Astrocyte (in vitro differentiated cells and primary cell): ENCODE data around the gene PLA2G4D. TPM values are rescaled to one million over a fixed set of nuclear protein-coding genes. Genes with fewer than 3 reads are reported as not detected.

ENCODE experiments used
- DNase-seq: peaks from one replicate; pipeline ENCODE4 v3.0.0-alpha.2; 2010; ENCODE audit warnings: low read depth
- FAIRE-seq: peaks from 2 replicates; lab custom pipeline; 2011; peaks lifted over from hg19 to GRCh38; lab: Jason Lieb, UNC
- H2AFZ ChIP-seq: 2 replicates; pipeline ENCODE4 v1.6.0; 2012; ENCODE audit warnings: low read depth, low read length, inconsistent platforms
- H3K27ac ChIP-seq: 2 replicates; pipeline ENCODE4 v1.5.1; 2011; ENCODE audit warnings: low read depth, low read length, inconsistent platforms
- H3K27me3 ChIP-seq: 2 replicates; pipeline ENCODE4 v1.6.0; 2011; ENCODE audit warnings: low read length, inconsistent platforms; ENCODE audit not compliant: insufficient read depth
- H3K36me3 ChIP-seq: 2 replicates; pipeline ENCODE4 v1.5.1; 2011; ENCODE audit warnings: low read length, inconsistent platforms; ENCODE audit not compliant: insufficient read depth
- H3K4me1 ChIP-seq: 2 replicates; pipeline ENCODE4 v1.5.1; 2011; ENCODE audit warnings: low read length, inconsistent platforms; ENCODE audit not compliant: insufficient read depth
- H3K4me2 ChIP-seq: 2 replicates; pipeline ENCODE4 v1.6.0; 2012; ENCODE audit warnings: low read length, inconsistent platforms
- H3K4me3 ChIP-seq: 2 replicates; pipeline ENCODE4 v1.5.1; 2011; ENCODE audit warnings: low read depth, mild to moderate bottlenecking, low read length, inconsistent platforms; ENCODE audit not compliant: insufficient read depth
- H3K79me2 ChIP-seq: 2 replicates; pipeline ENCODE4 v1.6.0; 2012; ENCODE audit warnings: mild to moderate bottlenecking, low read length, inconsistent platforms; ENCODE audit not compliant: insufficient read depth
- H3K9ac ChIP-seq: 2 replicates; pipeline ENCODE4 v1.6.0; 2012; ENCODE audit warnings: mild to moderate bottlenecking, low read length, inconsistent platforms
- H3K9me3 ChIP-seq: 2 replicates; pipeline ENCODE4 v1.5.1; 2012; ENCODE audit warnings: low read depth, mild to moderate bottlenecking, low read length, inconsistent platforms; ENCODE audit not compliant: insufficient read depth
- H4K20me1 ChIP-seq: 2 replicates; pipeline ENCODE4 v1.6.0; 2012; ENCODE audit warnings: low read length, inconsistent platforms; ENCODE audit not compliant: insufficient read depth
- H3K27ac Mint-ChIP-seq: one replicate; pipeline ENCODE4 v1.8.0; 2021; ENCODE audit warnings: mild to moderate bottlenecking, mixed read lengths; ENCODE audit not compliant: unreplicated experiment
- H3K27me3 Mint-ChIP-seq: one replicate; pipeline ENCODE4 v1.8.0; 2021; ENCODE audit warnings: low read depth, mixed read lengths; ENCODE audit not compliant: unreplicated experiment
- H3K36me3 Mint-ChIP-seq: one replicate; pipeline ENCODE4 v1.8.0; 2021; ENCODE audit warnings: low read depth, mixed read lengths; ENCODE audit not compliant: unreplicated experiment
- H3K4me1 Mint-ChIP-seq: one replicate; pipeline ENCODE4 v1.8.0; 2021; ENCODE audit warnings: low read depth, mixed read lengths; ENCODE audit not compliant: unreplicated experiment
- H3K4me3 Mint-ChIP-seq: one replicate; pipeline ENCODE4 v1.8.0; 2021; ENCODE audit warnings: mild to moderate bottlenecking, moderate library complexity, mixed read lengths; ENCODE audit not compliant: unreplicated experiment
- H3K9me3 Mint-ChIP-seq: one replicate; pipeline ENCODE4 v1.8.0; 2021; ENCODE audit warnings: mild to moderate bottlenecking, mixed read lengths; ENCODE audit not compliant: unreplicated experiment
- EZH2 ChIP-seq: IDR thresholded peaks from 2 replicates; pipeline ENCODE4 v1.6.1; 2012; ENCODE audit warnings: mild to moderate bottlenecking, low read length, inconsistent platforms; ENCODE audit not compliant: insufficient read depth
- total RNA-seq: library from RNA; stranded (reverse); gene quantifications from 2 replicates; pipeline ENCODE4 v1.2.1, GENCODE V29; 2021
- TF ChIP-seq, protein P1 (sequence below): IDR thresholded peaks from 2 replicates; pipeline ENCODE4 v1.5.1; 2011; ENCODE audit warnings: low read depth, mild to moderate bottlenecking, inconsistent platforms, low read length, moderate library complexity; ENCODE audit not compliant: insufficient read depth

PLA2G4D gene
- total RNA-seq, 1 donor from 2014 or later, result not detected

DNA sequence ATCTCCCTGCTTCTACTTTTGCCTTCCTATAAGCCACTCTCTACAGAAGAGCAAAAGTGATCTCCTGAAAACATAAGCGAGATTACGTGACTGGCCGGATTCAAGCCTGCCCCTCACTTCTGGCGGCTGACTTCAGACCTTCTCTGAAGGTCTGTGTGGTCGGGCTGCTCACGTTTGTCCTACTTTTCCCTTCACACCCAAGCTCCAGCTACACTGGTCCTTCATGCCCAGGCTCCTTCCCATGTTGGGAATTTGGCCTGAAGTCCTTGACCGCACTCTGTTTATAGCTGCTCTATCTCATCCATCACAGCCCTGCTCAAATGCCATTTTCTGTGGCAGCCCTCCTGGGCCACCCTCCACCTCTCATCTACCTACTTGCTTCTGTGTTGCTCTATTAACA is 66.8 kb downstream of the PLA2G4D start:
- Histone ChIP-seq H3K4me2 (no peak overlapping the region), H4K20me1 (no peaks in the 10 kb centered on the region), H3K4me1 (no peaks in the 10 kb centered on the region), H3K9ac (no peak overlapping the region), H3K79me2 (no peaks in the 10 kb centered on the region), H3K27me3 (peaks cover 19% of the 10 kb centered on the region), H3K4me3 (no peak overlapping the region), H3K9me3 (peaks cover 11% of the 10 kb centered on the region), H2AFZ (no peak overlapping the region), H3K27ac (no peak overlapping the region), H3K36me3 (no peaks in the 10 kb centered on the region)
- FAIRE-seq, result no peak
- Mint-ChIP-seq H3K4me1 (no peaks in the 10 kb centered on the region), H3K27ac (no peak overlapping the region), H3K36me3 (peaks cover 2% of the 10 kb centered on the region), H3K27me3 (peaks cover 31% of the 10 kb centered on the region), H3K4me3 (no peak overlapping the region), H3K9me3 (peaks cover 28% of the 10 kb centered on the region)
- no peak for DNase-seq
- TF ChIP-seq EZH2, result no peak
- TF ChIP-seq, protein P1, sequence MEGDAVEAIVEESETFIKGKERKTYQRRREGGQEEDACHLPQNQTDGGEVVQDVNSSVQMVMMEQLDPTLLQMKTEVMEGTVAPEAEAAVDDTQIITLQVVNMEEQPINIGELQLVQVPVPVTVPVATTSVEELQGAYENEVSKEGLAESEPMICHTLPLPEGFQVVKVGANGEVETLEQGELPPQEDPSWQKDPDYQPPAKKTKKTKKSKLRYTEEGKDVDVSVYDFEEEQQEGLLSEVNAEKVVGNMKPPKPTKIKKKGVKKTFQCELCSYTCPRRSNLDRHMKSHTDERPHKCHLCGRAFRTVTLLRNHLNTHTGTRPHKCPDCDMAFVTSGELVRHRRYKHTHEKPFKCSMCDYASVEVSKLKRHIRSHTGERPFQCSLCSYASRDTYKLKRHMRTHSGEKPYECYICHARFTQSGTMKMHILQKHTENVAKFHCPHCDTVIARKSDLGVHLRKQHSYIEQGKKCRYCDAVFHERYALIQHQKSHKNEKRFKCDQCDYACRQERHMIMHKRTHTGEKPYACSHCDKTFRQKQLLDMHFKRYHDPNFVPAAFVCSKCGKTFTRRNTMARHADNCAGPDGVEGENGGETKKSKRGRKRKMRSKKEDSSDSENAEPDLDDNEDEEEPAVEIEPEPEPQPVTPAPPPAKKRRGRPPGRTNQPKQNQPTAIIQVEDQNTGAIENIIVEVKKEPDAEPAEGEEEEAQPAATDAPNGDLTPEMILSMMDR, result no peak

DNA sequence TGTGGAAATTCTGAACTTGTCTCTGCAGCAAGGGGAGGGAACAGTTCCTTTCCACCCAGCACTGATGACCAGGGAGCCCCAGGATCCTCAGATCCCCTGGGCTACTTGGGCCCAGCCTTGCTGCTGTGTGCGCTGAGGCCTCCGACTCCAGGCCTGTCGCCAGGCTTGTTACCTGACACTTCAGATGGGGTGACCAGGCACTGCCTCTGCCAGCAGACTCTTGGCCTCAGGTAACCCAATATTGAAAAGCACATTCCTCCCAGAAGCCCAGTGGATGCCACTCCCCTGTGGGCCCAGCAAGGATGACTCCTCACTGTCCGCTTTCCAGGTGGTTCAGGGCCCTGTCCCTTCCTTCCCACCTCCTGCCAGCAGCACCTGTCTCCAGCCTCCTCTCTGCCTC is 70.1 kb downstream of the PLA2G4D start:
- H3K27ac Mint-ChIP-seq, result no peak overlapping the region
- Histone ChIP-seq H3K27me3 (peaks cover 16% of the 10 kb centered on the region), H3K36me3 (no peaks in the 10 kb centered on the region), H3K4me1 (no peaks in the 10 kb centered on the region), H3K4me2 (no peak overlapping the region), H3K4me3 (no peak overlapping the region), H2AFZ (no peak overlapping the region), H3K9me3 (peaks cover 12% of the 10 kb centered on the region), H3K9ac (no peak overlapping the region), H3K79me2 (no peaks in the 10 kb centered on the region), H3K27ac (no peak overlapping the region), H4K20me1 (no peaks in the 10 kb centered on the region)
- DNase-seq (no peak), FAIRE-seq (no peak)
- no peak overlapping the region for H3K4me3 Mint-ChIP-seq
- no peak for TF ChIP-seq EZH2
- TF ChIP-seq, protein P1, result no peak
- peaks cover 20% of the 10 kb centered on the region for H3K27me3 Mint-ChIP-seq
- H3K9me3 Mint-ChIP-seq, result peaks cover 23% of the 10 kb centered on the region
- H3K36me3 Mint-ChIP-seq, result peaks cover 2% of the 10 kb centered on the region
- H3K4me1 Mint-ChIP-seq, result no peaks in the 10 kb centered on the region

DNA sequence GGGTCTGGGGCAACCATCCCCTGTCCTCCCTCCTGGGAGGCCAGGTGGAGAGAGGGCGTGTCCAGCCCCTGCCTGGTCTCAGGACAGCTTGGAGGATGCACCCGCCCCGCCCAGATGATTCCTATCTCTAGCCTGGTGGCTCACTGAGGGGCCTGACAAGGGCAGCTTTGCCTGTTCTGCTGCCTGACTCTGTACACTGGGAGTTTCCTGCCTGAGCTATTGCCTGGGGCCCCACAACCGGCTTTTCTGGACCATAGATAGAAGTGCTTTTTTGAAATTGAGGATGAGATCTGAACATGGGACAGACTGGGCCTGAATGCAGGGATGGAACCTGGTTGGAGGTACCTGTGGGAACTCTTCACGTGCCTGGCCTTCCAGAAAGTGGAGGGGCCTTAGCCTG is 72.8 kb downstream of the PLA2G4D start:
- H3K9me3 ChIP-seq, result peaks cover 12% of the 10 kb centered on the region
- Mint-ChIP-seq H3K4me3 (no peak overlapping the region), H3K27ac (no peak overlapping the region), H3K4me1 (no peaks in the 10 kb centered on the region), H3K27me3 (peaks cover 33% of the 10 kb centered on the region), H3K36me3 (peaks cover 2% of the 10 kb centered on the region), H3K9me3 (peaks cover 27% of the 10 kb centered on the region)
- peaks cover 11% of the 10 kb centered on the region for H3K27me3 ChIP-seq
- H3K4me3 ChIP-seq, result no peak overlapping the region
- no peaks in the 10 kb centered on the region for H3K4me1 ChIP-seq
- DNase-seq, result no peak
- H3K4me2 ChIP-seq, result no peak overlapping the region
- no peaks in the 10 kb centered on the region for H4K20me1 ChIP-seq
- H3K79me2 ChIP-seq, result no peaks in the 10 kb centered on the region
- H3K36me3 ChIP-seq, result no peaks in the 10 kb centered on the region
- TF ChIP-seq, protein P1, result no peak
- TF ChIP-seq EZH2, result no peak
- H2AFZ ChIP-seq, result no peak overlapping the region
- no peak overlapping the region for H3K9ac ChIP-seq
- no peak overlapping the region for H3K27ac ChIP-seq
- no peak for FAIRE-seq
